ENCODE data around the gene LEMD2.

LEMD2 gene

GRCh38 chr6:33746036-33746600, 42.8 kb downstream of the LEMD2 start:
- no peak overlapping the region for H3K4me3 ChIP-seq (replicated peaks; ENCODE audit: low read depth, low read length)
- TF ChIP-seq CTCF (IDR thresholded peaks at IDR 0.05; ENCODE audit: low read depth, low read length, missing control alignments), result no peak
- DNase-seq (ENCODE audit: extremely low read depth, low read depth), result no peak

- no peak for DNase-seq (ENCODE audit: extremely low read depth, low read depth)
- TF ChIP-seq CTCF (IDR thresholded peaks at IDR 0.05; ENCODE audit: low read depth, low read length, missing control alignments), result no peak
- H3K4me3 ChIP-seq (replicated peaks; ENCODE audit: low read depth, low read length), result no peak overlapping the region
Measured at GRCh38 chr6:33745548-33745947, 43.4 kb downstream of the LEMD2 start.

- H3K4me3 ChIP-seq (replicated peaks; ENCODE audit: low read depth, low read length), result no peak overlapping the region
- TF ChIP-seq CTCF (IDR thresholded peaks at IDR 0.05; ENCODE audit: low read depth, low read length, missing control alignments), result no peak
- DNase-seq (ENCODE audit: extremely low read depth, low read depth), result no peak
Measured at GRCh38 chr6:33744895-33745546, 43.9 kb downstream of the LEMD2 start.

GRCh38 chr6:33744001-33744848, 44.7 kb downstream of the LEMD2 start:
- DNase-seq (ENCODE audit: extremely low read depth, low read depth), result peak; percentile 77
- no peak overlapping the region for H3K4me3 ChIP-seq (replicated peaks; ENCODE audit: low read depth, low read length)
- TF ChIP-seq CTCF (IDR thresholded peaks at IDR 0.05; ENCODE audit: low read depth, low read length, missing control alignments), result peak; percentile 96

GRCh38 chr6:33742837-33743236, 46.1 kb downstream of the LEMD2 start:
- no peak for DNase-seq (ENCODE audit: extremely low read depth, low read depth)
- no peak for TF ChIP-seq CTCF (IDR thresholded peaks at IDR 0.05; ENCODE audit: low read depth, low read length, missing control alignments)
- no peak overlapping the region for H3K4me3 ChIP-seq (replicated peaks; ENCODE audit: low read depth, low read length)

GRCh38 chr6:33742092-33742491, 46.8 kb downstream of the LEMD2 start:
- no peak for TF ChIP-seq CTCF (IDR thresholded peaks at IDR 0.05; ENCODE audit: low read depth, low read length, missing control alignments)
- H3K4me3 ChIP-seq (replicated peaks; ENCODE audit: low read depth, low read length), result no peak overlapping the region
- no peak for DNase-seq (ENCODE audit: extremely low read depth, low read depth)

Measured in HFF-Myc (cell line).